ENCODE measurements around the gene CRTAP.

GRCh38 chr3:33103034-33103433, 10.8 kb upstream of the CRTAP start:
- TF ChIP-seq EP300 (IDR thresholded peaks at IDR 0.05) (no peak), CTCF (IDR thresholded peaks at IDR 0.05) (no peak)

Data from sigmoid colon (tissue), 4 donors.